Right kidney (tissue), 9 donors: ENCODE measurements around the gene LHB.
A peak's percentile ranks its signal among the peaks of the same experiment; 100 is the strongest.
"Not testable (repeated sequence)": the region's sequence is repeated elsewhere in the genome, so short reads cannot be mapped to it uniquely, and the experiment has no call there.

Experiments used
- DNase-seq: peaks from one replicate; pipeline ENCODE4 v3.0.0-alpha.2; 2016
- long read RNA-seq, 8 donors: transcript quantifications; one replicate each; lab custom pipeline, GENCODE V29; 2026

Gene LHB
- long read RNA-seq, donor 1, result 0 reads
- long read RNA-seq, donor 2, result 0 reads
- long read RNA-seq, donor 3, result 0 reads
- long read RNA-seq, donor 4, result 0 reads
- long read RNA-seq, donor 5, result 0 reads
- long read RNA-seq, donor 6, result 0 reads
- long read RNA-seq, donor 7, result 0 reads
- long read RNA-seq, donor 8, result 0 reads

- DNase-seq, result no peak
Observed at GRCh38 chr19:49017041-49017665, at the start of gene LHB. Gene LHB (minus strand): TSS chr19:49017091. CDS start chr19:49017081, 10 bp downstream.

- no peak for DNase-seq
Observed at GRCh38 chr19:49065905-49066512, 49.1 kb upstream of the LHB start.

DNA sequence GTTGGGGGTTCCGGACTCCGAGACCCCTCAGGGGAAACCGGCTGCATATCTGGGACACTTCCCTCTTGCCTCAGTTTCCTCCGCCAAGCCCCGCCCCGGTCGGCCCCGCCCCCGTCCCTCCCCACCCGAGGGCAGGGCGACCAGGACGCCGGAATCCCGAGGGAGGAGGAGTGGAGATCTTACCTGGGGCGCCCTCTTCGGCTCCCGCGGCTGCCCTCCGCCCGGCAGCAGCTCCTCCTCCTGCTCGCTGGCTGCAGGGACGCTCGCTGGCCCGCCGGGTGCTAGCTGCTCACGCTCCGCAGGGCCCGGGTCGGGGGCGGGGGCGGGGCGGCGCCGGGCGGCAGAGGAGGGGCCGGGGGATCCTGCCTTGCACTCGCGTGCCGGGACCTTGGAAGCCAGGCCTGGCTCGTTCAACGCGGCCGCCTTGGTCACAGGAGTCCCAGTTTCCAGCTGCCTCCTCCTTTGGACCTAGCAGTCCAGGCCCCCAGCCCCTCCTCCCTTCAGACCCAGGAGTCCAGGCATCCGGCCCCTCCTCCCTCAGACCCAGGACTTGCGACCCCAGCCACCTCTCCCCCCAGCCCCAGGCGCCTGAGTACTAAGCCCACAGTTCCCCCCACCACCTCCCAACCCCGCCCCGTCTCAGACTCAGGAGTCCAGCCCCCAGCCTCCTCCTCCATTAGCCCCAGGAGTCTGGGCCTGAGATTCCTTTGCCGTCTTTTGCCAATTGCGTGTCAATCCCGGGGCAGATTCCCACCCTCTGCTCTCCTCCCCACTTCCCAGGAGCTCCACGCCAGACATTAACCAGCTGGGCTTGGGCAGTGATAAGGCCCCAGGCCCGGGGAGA is 48.1 kb upstream of the LHB start, which contains the start of gene NTF4:
NTF4 (minus strand) TSS at position 51 of the 844 bp plus-strand sequence. CDS start 2,821 bp downstream, outside the sequence.
- DNase-seq, result no peak

- no peak for DNase-seq
Observed at GRCh38 chr19:49064029-49064629, 47.2 kb upstream of the LHB start.

DNA sequence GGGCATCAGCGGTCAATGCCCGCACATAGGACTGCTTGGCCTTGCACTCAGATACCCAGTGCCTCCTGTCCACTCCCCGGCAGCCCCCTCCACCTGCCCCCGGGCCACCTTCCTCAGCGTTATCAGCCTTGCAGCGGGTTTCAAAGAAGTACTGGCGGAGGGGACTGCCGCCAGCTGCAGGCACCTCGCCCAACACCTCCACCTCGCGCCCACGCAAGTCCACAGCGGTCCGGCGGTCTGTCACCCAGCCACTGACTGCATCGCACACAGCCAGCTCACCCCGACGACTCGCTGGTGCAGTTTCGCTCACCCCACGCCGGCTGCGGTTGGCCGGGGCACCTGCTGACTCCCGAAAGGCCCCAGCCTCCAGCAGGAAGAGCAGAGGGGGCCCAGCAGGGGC is 44.6 kb upstream of the LHB start:
- DNase-seq, result no peak

DNA sequence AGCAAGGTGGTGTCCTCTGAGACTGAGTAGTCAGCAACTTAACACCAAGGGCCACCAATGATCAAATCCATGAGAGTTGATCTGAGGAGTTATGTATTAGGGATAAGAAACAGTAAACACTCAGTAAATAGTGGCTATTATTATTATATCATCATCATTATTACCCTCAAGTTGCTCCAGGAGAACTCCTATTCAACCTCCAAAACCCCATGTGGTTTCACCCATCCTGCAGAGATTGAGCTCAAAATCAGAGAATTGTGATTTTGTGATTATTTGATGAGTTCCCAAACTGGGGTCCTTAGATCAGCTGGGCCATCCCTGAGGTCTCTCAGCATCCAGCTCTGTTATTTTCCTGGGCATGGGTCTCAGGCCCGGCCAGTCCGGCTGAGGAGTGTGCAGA is 44.1 kb upstream of the LHB start:
- no peak for DNase-seq

DNA sequence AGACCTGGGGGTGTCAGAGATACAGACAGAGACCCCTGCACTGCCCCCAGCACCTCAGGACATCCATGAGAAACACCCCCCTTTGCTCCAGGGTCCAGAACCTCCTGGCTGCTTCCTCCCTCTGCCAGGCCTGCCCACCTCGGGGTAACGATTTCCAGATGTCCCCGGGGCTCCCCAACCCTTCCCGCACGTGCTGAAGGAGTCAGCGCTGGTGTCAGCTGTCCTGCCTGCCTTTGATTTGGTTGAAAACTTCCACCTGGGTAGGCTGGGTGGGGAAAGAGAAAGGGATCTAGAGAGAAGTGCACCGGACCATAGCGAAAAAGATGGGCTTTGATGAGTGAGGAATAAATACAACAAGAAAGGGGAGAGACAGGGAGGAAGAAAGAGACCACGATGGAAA is 42.2 kb upstream of the LHB start:
- DNase-seq, result no peak

DNA sequence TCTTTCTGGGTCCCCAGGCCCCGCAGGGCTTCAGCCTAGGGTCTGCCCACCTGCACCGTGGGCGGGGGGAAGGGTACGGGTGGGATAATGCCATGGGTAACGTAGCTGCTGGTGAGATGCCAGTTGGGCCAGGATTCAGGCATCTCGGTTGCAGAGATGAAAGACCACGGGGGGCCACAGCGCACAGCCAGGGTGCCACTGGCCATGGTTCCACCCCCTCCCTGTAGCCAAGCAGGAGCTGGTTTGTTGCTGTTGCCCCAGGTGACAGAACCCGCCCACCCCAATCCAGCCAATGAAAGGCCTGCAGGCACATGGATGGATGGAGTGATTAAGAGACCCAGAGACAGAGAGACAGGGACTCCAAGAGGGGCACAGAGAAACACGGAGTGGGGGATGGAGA is 41.7 kb upstream of the LHB start:
- DNase-seq, result no peak

GRCh38 chr19:49057636-49058234 is 40.8 kb upstream of the LHB start, which contains the start of gene CGB7:
Gene CGB7 (minus strand): TSS chr19:49057749. CDS start chr19:49055375, 2,374 bp downstream.
- peak; percentile 80 for DNase-seq

- not testable (repeated sequence) for DNase-seq
Observed at GRCh38 chr19:49056902-49057596, 40.2 kb upstream of the LHB start.

DNA sequence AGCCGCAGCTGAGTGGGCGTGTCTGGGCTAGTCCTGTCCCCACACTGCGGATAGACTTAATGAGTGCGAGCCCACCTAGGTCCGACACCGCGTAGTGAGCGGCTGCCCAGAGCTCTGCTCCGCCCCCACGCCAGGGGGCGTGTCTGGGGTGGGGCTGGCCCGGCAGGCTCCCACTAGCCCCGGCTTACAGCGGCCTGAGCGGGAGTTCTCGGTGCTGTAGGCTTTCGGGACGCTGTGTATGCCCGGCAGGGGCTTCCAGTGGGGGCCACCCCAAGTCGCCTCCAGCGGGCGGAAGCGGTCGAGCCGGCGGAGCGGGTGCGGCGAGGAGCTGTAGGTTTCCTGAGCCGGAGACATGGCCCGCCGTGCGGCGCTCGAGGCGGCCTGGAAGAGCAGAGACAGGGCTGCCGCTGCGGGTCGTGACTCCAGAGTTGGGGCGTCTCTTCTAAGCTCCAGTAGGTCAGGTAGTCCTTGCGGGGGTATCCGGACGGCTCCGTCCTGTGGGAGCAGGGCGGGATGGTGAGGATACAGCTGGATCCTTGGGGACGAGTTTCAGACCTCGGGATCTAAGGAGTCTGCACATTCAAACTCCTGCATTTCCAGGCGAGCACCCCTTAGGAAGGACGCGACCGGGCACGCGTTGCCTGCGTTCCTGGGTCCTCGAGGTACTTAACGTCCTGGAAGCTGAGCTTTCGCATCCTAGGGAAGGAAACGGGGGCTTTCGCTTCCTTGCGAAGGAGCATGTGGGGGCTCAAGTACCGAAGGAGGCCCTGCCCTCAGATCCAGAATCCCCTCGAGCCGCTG is 39.4 kb upstream of the LHB start:
- peak; percentile 78 for DNase-seq

- not testable (repeated sequence) for DNase-seq
Observed at GRCh38 chr19:49050376-49051033, 33.6 kb upstream of the LHB start.

DNA sequence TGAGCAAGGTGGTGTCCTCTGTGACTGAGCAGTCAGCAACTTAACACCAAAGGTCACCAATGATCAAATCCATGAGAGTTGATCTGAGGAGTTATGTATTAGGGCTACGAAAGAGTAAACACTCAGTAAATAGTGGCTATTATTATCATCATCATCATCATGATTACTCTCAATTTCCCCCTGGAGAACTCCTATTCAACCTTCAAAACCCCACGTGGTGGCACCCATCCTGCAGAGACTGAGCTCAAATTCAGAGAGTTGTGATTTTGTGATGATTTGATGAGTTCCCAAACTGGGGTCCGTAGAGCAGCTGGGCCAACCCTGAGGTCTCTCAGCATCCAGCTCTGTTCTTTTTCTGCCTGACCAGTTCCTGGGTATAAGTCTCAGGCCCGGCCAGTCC is 32.9 kb upstream of the LHB start:
- not testable (repeated sequence) for DNase-seq

- not testable (repeated sequence) for DNase-seq
Observed at GRCh38 chr19:49049011-49049410, 32.1 kb upstream of the LHB start, which contains the start of gene CGB8. Gene CGB8 (minus strand): TSS chr19:49049111. CDS start chr19:49048739, 372 bp downstream.

- DNase-seq, result not testable (repeated sequence)
Observed at GRCh38 chr19:49043548-49043947, 26.7 kb upstream of the LHB start, which contains the start of gene CGB5. Gene CGB5 (plus strand): TSS chr19:49043848. CDS start chr19:49044210, 362 bp downstream.

DNA sequence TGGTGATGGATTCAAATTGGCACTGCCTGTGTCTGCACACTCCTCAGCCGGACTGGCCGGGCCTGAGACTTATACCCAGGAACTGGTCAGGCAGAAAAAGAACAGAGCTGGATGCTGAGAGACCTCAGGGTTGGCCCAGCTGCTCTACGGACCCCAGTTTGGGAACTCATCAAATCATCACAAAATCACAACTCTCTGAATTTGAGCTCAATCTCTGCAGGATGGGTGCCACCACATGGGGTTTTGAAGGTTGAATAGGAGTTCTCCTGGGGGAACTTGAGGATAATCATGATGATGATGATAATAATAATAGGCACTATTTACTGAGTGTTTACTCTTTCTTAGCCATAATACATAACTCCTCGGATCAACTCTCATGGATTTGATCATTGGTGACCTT is 25.8 kb upstream of the LHB start:
- DNase-seq, result not testable (repeated sequence)

DNA sequence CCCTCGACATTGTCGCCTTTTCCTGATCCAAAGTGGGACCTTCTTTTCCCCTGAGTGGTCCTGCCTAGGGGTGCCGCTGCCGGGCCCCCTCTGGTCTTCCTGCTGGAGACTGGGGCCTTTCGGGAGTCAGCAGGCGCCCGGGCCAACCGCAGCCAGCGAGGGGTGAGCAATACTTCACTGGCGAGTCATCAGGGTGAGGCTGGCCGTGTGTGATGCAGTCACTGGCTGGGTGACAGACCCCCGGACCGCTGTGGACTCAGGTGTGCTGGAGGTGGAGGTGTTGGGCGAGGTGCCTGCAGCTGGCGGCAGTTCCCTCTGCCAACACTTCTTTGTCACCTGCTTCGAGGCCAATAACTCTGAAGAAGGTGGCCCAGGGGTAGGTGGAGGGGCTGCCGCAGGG is 25.3 kb upstream of the LHB start:
- DNase-seq, result no peak

- not testable (repeated sequence) for DNase-seq
Observed at GRCh38 chr19:49039736-49040135, 22.8 kb upstream of the LHB start.

DNA sequence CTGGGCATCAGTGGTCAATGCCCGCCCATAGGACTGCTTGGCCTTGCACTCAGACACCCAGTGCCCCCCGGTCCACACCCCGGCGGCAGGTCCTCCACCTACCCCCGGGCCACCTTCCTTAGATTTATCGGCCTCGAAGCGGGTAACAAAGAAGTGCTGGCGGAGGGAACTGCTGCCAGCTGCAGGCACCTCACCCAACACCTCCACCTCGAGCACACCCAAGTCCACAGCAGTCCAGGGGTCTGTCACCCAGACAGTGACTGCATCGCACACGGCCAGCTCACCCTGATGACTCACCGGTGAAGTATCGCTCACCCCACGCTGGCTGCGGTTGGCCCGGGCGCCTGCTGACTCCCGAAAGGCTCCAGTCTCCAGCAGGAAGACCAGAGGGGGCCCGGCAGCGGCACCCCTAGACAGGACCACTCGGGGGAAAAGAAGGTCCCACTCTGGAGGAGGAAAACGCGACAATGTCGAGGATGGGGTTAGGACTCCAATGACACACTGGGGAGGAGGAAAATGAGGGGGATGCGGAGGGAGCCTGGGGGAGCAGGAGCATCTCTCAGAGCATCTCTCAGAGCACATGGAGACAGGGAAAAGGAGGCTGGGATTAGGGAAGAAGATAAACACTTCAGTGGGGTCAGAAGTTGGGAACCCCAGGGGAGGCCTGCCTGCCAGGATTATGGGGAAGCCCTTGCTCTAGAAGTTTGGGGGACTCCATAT is 21.8 kb upstream of the LHB start:
- not testable (repeated sequence) for DNase-seq
